ENCODE results near the gene C2orf76.

The C2orf76 gene

DNA sequence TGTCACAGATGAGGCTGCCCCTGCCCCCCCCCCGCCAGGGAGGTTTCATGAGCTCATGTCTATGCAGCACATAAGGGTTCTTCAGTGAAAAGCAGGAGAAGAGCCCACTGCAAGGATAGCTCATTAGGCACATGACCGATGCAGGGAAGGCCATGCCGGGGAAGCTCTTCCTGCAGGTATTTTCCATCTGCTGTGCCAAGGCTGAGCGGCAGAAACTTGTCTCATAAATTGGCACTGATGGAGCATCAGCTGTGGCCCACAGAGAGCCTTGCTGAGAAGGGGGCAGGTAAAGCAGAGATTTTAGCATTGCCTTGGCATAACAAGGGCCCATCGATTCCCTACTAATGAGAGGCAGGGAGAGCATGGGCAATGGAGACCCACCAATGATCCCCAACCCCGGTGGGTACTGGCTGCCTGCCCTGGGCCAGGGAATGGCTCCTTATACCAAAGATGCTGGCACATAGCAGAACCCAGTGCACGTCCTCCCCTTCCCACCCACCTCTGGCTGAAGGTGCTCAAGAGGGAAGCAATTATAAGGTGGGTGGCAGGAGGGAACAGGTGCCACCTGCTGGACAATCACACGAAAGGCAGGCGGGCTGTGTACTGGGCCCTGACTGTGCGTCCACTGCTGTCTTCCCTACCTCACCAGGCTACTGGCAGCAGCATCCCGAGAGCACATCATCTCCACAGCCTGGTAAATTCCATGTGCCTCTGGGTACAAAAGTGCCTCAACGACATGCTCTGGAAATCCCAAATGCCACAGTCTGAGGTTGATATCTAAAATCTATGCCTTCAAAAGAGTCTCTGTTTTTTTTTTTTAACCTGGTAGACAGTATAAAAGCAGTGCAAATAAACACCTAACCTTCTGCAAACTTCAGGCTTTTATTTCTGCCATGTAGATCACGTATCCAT, 101.6 kb downstream of the C2orf76 start:
- peak; percentile 62 for DNase-seq (ENCODE audit: low spot score)

DNA sequence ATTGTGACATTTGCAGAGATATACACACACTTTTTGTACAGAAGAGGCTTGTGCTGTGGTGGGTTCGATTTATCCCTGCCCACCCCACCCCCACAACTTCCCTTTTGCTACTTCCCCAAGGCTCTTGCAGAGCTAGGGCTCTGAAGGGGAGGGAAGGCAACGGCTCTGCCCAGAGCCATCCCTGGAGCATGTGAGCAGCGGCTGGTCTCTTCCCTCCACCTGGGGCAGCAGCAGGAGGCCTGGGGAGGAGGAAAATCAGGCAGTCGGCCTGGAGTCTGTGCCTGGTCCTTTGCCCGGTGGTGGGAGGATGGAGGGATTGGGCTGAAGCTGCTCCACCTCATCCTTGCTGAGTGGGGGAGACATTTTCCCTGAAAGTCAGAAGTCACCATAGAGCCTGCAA, 103.0 kb downstream of the C2orf76 start:
- no peak for DNase-seq (ENCODE audit: low spot score)

DNA sequence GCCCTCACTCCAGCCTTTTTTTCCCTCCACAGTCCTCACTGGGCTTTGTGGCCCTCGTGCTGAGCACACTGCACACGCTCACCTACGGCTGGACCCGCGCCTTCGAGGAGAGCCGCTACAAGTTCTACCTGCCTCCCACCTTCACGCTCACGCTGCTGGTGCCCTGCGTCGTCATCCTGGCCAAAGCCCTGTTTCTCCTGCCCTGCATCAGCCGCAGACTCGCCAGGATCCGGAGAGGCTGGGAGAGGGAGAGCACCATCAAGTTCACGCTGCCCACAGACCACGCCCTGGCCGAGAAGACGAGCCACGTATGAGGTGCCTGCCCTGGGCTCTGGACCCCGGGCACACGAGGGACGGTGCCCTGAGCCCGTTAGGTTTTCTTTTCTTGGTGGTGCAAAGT, 103.6 kb downstream of the C2orf76 start:
- no peak for DNase-seq (ENCODE audit: low spot score)

DNA sequence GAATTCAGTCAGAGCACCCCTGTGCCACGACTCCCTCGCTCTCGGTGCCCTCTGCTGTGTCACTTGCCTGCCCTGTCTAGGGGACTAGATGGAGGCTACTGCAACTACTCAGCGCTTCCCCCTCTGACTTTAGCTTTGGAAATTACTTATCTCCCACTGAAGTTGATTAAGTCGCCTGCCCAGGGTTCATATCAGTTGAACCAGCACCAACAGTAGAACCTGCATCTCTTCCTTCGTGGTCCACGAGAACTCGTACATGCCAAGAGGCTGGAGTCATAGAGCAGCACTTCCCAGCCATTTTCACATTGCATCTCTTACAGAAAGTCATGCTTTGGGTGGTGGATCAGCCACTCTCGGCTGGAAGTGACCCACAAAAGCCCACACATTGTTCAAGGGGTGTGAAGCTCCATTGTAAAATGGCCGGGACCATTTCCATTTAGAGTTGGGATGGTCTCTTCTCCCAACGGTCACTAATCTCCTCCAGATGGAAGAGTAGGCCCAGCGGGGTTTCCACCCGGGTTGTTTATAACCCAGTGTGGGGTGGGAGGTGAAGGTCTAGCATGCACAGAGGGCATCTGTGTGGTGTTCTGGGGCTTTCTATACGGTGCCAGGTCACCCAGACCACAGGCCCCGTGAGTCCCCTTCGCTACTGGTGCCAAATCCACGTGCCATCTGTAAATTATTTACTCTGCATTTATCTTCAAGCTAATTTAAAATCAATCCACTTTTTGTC, 105.0 kb downstream of the C2orf76 start:
- no peak for DNase-seq (ENCODE audit: low spot score)

DNA sequence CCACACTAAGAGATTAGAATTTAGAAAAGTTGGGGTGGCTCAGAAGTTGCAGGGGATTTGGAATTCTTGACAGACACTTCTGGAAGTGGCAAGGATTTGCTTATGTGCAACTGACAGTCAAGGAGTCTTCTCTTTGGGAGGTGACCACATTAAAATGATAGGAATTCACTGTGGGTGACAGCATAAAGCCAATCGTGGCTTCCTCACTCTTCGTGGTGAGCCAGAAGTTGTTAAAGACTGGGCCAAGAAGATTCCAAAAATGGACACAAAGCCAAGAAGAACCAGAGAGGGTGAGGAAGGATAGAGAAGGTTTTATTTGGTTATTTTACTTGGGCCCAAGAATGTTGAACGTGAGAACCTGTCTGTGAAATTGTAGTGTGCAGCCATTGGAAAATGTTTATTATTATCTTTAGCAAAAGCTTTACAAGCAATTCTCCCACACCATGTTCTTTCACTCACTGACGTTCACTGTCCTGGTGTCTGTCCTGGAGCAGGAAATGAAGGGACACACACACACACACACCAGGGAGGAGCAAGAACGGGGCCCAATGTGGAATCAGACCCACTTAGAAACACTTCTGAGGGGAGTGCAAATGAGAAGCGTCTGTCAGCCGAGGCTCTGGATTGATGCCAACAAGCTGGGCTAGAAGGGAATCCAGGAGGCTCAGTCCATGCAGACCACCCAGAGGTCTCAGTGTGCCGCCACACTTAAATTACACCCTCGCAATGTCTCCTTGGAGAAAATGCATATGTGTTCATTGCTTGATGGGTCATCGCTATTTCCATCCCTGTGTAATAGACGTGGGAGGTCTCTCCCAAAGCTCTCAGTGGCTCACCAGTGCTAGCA, 105.8 kb downstream of the C2orf76 start:
- DNase-seq (ENCODE audit: low spot score), result peak; percentile 52

DNA sequence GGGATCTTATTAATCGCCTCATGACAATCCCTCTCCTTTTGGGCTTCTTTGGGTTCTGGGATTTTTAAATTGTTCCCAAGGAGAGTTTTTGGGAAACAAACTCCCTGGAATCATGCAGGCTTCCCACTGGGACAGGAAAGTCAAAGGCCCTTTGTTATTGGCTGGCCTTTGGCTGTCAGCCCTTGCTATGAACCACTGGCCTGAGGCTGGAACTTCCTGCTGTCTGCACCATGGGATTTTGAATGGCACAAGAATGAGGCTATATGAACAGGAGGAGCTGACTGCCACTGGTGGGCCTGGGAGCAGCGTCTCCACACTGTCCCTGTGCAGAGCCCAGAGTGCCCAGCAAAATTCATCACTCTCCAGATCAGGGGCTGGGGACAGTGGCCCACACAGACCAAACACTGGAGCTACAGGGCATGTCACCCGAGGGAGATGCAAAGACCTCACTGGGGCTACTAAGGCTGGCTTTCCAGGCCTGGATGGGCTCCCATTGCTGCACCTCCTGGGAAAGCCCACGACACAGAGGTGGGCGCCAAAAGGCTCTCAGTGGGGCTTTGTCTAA, 107.3 kb downstream of the C2orf76 start:
- no peak for DNase-seq (ENCODE audit: low spot score)

DNA sequence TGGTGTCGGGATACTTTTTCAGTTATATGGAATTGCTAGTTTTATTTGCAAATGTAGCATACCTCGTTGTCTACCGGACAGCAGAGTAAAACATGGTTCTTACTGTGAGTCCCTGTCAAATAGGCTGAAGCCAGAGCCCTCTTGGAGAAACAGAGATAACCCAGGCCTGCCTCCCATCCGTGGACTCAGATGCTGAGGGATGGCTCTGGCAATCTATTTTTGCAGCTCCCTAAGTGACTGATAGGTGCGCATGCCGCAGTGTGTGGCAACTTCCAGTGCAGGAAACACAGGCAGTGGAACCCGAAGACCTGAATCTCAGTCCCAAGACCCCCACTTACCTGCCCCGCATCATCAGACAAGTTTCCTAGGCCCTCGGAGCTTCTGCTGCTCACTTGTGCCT, 109.4 kb downstream of the C2orf76 start:
- DNase-seq (ENCODE audit: low spot score), result no peak

DNA sequence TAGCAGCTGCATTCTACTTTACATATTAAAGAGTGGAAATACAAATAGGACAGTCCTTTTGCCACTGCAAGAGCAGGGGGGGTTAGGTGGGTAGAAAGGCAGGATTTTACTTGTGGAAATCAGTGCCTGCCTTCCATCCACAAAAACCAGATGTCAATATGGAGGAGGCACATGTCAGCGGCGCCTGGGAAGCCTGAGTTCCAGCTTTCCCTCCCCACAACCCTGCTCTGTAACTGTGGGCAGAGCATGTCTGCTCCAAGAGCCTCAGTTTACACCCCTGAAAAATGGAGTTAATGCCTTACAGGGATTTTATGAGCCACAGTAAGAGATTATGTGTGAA, 110.1 kb downstream of the C2orf76 start:
- no peak for DNase-seq (ENCODE audit: low spot score)

DNA sequence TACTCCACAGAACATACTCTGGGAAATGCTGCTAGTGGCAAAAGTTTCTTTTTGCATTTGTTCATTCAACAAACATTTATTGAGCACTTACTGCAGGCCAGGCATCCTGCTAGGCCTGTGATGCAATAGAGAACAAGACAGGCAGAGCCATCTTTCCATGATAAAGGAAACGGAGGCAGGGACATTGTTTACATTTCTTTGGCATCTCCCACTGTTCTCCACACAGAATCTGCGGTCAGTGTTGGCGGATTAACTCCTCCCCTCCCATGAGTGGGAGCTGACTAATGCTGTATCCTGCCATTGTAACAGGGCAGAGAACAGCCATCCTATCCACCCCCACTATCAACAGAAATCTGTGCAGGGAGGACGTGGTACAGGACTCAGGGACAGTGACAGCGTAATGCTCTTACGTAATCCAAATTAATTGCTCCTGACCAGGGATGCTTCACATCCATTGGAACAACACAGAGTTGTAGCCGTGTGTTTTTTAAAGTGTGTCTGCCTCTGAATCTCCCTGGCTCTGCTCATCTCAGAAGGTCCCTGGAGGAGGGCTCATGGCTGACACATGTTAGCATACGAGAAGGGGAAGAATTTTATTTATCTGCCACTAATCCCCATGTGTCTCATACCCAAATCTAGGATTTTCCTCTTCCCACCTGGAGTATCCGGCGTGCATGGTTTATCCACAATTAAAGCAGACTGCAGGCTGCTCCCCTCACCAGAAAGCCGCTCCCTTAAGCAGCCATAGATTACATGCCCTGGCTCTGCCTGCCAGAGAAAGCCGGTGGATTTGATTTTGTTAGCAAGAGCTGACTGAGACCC, 110.7 kb downstream of the C2orf76 start:
- DNase-seq (ENCODE audit: low spot score), result peak; percentile 89

DNA sequence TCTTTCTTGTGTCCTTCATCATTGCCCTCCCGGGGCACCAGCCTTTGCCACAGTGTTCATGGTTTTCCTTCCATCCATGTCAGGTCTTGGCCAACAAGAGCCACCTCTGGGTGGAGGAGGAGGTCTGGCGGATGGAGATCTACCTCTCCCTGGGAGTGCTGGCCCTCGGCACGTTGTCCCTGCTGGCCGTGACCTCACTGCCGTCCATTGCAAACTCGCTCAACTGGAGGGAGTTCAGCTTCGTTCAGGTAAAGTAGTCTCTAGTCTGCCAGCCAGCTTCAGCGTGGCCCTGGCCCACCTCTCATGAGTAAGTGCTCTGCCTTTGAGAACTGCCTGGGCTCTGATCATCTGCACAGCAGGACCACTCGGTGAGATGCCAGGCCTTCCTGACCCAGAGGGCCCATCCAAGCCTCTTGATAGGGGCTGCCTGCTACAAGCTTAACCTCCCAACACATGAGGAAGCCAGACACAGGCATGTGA, 112.0 kb downstream of the C2orf76 start:
- DNase-seq (ENCODE audit: low spot score), result no peak

DNA sequence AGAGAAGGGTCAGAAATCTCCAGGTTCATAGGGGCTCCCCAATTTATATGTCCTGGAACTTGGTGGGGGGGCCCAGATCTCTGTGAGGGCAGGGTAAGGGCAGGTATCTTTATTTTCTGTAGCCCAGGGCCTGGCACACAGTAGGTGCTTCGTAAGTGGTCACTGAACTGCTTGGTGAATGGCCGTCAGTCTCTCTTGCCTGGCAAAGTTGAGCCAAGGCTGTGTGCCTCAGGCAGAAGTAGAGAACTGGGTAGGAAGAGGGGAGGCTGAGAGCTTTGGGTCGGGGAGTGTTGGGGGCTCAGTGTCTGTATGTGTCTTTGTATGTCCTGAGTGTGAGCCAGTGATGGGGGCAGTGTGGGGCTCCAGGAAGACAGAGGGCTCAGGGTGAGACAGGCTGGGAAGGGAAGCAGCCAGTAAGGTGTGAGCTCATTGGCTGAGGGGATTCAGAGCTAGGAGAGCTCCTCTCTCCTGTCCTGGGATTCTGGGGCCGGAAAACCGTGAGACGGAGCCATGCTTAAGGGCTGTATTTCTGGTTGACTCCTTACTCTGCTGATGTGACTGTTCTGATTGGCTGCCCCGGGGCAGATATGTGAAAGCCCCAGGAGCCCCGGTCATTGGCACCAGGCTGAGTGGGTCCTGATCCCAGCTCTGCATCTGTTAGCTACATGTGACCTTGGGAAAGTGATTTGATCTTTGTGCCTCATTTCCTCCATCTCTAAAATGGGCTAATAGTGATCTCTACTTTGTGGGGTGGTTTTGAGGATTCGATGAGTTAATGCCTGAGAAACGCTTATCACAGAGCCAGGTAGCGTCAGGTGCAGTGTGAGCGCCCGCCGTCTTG, 112.7 kb downstream of the C2orf76 start:
- no peak for DNase-seq (ENCODE audit: low spot score)

DNA sequence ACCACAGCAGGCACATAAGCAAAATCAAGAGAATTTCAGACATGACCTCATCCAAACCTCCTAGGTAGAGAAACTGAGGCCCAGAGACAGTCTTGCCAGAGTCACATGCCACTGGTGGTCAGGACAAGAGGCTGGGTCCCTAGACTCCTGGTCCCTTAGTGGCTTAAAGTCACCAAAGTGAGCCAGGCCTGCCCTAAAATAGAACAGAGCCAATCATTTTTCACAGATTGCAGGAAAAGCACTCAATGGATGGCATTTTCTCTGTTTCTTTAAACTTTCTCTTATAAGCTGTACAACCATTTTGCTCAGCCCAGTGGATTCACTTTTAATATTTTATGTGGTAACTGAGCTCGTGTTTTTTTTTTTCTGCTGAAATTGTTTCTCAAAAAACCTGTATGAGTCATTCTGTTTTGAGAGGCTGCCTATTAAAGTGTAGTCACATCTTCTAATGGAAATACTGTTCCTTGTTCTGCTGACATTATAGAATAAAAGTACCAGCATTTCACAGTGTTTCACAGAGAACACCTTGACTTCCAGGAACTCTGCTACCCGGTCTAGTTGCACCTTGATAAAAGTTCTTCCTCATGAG, 113.4 kb downstream of the C2orf76 start:
- peak; percentile 57 for DNase-seq (ENCODE audit: low spot score)

Measured in kidney tubule cell (primary cell).